ENCODE measurements around the gene ICA1. TPM values are rescaled to one million over a fixed set of nuclear protein-coding genes. Genes with fewer than 3 reads are reported as not detected.
A peak's percentile ranks its signal among the peaks of the same experiment; 100 is the strongest.

Gene ICA1
- total RNA-seq, 1 experiment from 2014 or later = not detected

DNA sequence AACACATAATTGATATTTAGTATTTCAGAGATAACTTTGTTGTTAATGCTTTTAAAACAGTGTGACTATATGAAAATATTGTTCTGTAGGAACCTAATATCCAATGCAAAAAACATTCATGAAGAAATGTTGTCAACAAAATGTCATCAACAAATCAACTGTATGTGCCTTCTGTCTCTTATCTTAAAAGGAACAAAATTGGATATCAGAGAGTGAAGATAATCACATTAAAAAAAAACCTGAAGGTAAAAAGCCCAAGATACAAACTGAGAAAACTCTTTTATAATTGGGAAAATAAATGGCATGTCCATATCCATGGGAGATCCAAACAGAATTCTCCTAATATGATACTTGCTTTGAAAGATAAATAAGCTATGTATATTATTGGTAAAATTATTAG, 33.9 kb downstream of the ICA1 start:
- no peak for DNase-seq (ENCODE audit: low read depth)

- no peak for DNase-seq (ENCODE audit: low read depth)
These were observed 34.7 kb downstream of the ICA1 start for GRCh38 chr7:8227261-8227660.

DNA sequence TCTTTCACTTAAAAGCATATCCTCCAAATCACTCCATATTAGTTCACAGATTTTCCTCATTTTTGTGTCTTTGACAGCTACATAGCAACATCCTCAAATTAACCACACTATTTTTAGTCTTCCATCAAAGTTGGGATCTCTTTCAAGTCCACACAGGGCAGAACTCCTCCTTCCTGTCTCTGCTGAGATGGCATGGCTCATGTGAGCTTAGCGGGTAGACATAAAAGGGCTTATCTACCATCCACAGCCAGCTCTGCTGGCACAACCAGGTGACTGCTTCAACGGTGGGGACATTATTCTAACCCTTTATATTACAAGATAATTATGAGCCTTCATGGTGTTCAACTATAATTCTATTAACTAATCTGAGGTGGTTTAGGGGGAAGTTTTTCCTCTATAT, 35.5 kb downstream of the ICA1 start:
- no peak for DNase-seq (ENCODE audit: low read depth)

GRCh38 chr7:8221567-8221966, 40.4 kb downstream of the ICA1 start:
- DNase-seq (ENCODE audit: low read depth) = no peak

DNA sequence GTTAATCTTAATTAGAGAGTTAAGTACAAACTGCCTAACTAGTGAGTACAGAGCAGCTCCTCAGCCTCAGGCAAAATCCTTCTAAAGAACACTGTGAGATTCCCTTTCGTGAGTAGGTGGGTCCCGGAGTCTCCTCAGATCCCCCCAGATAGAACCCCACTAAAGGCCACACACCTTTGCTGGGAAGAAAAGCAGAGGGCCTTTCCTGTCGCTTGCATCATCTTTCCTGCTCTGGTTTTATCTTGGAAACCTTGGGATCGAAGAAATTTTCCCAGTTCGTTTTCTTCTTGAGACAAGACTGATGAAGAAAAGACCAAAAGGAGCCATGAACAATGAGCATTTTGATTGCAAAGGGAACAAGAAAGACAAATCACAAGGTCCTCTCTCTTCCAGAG, 40.9 kb downstream of the ICA1 start:
- DNase-seq (ENCODE audit: low read depth) = no peak

- no peak for DNase-seq (ENCODE audit: low read depth)
These were observed 41.4 kb downstream of the ICA1 start for GRCh38 chr7:8220376-8221100.

GRCh38 chr7:8217200-8218068, 44.5 kb downstream of the ICA1 start:
- peak; percentile 72 for DNase-seq (ENCODE audit: low read depth)

DNA sequence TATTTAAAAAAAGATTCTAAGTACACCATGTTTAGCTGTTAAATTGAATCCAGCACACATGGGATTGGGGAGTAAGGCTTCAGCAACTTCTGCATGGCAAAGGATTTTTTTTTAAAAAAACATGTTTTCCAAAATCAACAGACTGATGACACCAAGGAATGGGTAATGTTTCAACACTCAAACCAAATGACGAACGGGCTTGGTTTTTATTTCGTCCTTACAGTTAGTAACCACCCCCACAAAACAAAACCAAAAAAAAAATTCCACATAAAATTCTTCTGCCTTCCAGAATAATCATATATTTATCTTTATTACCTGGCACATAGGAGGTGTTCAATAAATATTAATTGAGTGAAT, 45.7 kb downstream of the ICA1 start:
- DNase-seq (ENCODE audit: low read depth) = no peak

DNA sequence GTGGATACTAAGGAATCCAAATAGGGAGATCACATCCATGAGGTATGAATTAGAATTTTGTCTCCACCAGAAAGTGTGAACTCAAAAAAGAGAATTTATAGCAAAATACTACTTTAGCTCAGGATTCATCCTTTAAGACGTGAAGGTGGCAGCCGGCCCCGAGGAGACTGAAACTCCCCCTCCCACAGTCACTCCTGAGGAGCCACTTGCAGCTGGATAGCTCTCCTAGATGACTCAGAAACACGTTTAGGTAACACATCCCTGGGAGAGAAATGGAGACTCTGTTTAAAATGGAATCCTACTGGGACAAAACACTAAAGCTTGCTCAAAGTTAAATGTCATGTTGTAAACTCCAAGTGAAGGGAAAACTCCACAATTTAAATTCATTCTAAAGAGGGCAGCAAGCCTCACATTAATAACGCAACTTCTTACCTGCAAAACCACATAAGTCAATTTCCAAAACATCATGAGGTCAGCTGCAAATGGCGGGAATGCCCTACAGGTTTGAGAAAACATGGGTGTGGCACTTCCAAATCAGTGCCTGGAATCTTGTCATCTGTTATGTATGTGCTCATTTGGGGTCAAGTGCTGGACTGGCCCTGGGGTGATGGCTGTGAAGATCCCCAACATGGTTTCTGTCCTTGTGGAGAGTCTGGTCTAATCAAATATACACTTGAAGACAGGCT, 46.2 kb downstream of the ICA1 start:
- DNase-seq (ENCODE audit: low read depth) = no peak

GRCh38 chr7:8214244-8214824, 47.6 kb downstream of the ICA1 start:
- DNase-seq (ENCODE audit: low read depth) = no peak

DNA sequence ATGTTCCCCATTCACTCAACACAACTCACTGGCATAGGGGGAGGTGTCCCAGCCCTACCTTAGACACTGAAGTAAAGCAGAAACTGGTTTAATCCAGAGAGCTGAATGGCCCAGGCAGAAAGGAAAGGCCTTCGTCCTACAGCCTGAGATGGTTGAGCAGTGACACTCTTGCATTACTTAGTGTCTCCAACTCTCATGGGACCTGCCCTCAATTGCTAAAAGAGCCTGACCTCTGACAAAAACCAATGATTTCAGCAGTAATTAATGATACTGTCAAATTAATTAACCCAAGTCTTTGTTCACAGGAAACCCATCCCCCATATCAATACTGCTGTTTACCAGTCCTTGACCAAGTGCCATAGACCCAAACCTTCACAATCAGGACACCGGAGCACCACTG, 48.6 kb downstream of the ICA1 start:
- no peak for DNase-seq (ENCODE audit: low read depth)

DNA sequence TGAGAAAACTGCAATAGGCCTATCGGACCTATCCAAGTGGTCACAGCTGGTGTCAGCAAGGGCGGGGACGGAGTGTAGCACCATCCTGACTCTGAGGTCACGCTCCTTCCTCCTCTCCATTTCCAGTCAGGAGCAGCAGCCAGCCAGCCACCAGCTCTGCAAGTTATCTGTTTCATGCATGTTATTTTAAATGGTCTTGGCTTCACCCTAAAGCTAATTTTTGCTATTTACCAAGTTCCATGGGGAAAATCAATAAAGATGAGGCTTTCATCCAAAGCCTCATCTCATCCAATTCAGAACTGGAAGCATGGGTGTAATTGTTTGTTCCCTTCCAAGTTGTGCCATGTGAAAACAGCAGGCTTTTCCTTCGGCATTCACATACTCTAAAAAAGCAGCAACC, 49.3 kb downstream of the ICA1 start:
- DNase-seq (ENCODE audit: low read depth) = no peak

- DNase-seq (ENCODE audit: low read depth) = no peak
These were observed 50.3 kb downstream of the ICA1 start for GRCh38 chr7:8211725-8212096.

DNA sequence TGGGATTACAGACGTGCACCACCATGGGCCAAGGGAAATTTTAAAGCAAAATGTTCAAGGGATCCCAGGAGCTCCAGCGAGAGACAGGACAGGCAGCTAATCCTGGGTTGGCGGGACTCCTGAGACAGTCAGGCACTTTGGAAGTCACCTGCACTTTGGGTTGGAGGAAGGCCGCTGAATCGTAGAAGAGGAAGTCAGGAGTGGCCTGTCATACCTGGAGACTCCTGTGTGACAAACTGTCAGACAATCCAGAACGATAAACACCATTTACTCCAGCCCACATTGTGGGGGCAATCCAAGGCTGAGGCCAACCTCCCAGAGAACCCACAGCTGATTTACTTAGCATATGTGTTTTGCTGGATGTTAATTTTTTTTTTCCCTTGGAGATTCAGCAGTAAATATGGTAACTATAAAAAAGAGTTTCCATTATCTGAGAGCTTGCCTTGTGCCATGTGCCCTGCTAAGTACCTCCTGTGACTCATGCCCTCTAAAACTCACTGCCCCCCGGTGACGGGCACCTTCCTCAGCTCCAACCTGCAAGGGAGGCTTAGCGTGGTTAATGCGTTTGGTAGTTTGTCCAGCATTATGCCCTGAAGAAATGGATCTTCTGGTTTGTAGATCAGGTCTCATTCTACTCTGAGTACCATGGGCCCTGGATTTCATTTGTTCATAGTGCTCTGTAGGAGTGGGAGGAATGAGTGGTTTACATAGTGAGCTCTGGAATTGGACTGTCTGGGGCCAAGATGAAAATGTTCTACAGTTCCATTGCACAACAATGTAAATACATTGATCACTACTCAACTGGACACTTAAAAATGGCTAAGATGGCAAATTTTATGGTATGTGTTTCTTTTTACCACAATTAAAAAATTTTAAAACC, 50.9 kb downstream of the ICA1 start:
- DNase-seq (ENCODE audit: low read depth) = no peak

DNA sequence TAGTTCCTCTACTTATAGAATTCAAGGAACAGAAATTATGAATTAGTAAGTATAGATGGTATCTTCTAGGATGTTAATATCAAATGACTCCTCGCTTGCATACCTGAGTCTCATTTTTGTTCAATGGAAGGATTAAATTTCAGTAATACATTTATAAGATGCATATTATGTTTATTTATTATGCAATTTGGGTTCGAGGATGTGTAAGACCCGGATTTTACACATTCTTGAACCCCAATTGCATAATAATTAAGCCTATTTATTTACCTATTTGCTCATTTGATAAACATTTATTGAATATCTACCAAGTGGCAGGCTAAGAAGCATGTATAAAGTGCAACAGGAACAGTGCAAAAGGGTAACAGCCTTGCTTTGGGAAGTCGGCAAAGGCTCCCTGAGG, 52.6 kb downstream of the ICA1 start:
- no peak for DNase-seq (ENCODE audit: low read depth)

DNA sequence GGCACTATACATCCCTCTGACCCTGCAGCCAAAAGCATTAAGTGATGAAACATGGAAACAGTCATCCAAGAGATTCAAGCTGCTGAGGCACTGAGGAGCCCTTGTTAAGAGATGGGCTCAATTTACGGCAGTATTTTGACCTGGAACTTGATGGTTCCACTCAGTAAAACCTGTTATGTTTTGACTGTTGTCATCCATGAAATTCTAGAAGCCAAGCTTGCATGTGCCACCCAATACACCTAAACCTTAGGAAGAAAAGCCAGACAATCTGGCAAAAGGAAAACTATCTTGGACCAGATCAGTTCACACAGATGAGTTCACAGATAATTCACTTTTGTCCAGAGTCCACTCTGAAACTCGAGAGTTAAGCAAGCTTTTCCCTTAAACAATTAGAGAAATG, 53.2 kb downstream of the ICA1 start:
- DNase-seq (ENCODE audit: low read depth) = no peak

DNA sequence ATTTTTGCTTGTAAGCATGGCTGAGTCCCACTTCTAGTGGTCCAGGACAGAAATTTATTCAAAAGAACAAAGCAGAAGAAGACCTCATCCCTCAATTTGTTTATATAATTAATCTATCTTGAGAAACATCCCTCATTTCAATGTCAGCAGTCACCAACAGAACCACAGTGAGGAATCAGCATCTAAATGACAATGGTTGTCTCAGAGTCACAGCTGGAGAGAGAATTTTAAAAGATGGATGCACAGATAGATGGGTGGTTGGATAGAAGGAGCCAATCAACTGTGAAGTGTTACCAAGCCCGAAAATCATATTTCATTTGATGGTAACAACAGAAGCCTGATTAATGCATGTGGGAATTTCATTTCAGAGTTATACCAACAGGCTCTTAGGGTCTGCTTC, 55.0 kb downstream of the ICA1 start:
- DNase-seq (ENCODE audit: low read depth) = no peak

GRCh38 chr7:8205537-8205936, 56.4 kb downstream of the ICA1 start:
- DNase-seq (ENCODE audit: low read depth) = no peak

DNA sequence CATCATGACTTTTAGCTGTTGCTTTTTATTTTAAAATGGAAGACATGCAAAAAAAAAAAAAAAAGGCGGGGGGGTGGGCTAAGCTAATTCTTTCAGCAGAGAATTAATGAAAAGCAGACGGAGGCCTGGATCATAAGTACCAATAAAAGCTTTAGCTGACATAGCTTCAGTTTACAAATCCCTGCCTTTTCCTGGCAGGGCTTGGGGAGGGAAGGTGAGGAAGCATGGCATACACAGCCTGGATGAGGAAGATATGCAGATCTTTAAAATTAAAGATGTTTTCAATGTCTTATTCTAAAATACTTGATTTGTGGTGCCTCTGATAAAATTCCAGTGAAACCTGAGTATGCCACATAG, 57.0 kb downstream of the ICA1 start:
- no peak for DNase-seq (ENCODE audit: low read depth)

GRCh38 chr7:8204339-8205030, 57.5 kb downstream of the ICA1 start:
- DNase-seq (ENCODE audit: low read depth) = no peak

All from LHCN-M2 (cell line).